BJ (cell line): Measurements from ENCODE around the gene SARM1. TPM values are rescaled to one million over a fixed set of nuclear protein-coding genes. Genes with fewer than 3 reads are reported as not detected.
A peak's percentile ranks its signal among the peaks of the same experiment; 100 is the strongest.

Source experiments
- CTCF ChIA-PET: fragments of 350-600 bp; formaldehyde crosslinking; extraction: SDS; loops from one replicate; lab custom pipeline; 2021; ENCODE audit warnings: antibody characterized with exemption, inconsistent platforms; lab: Yijun Ruan, JAX
- POLR2A ChIA-PET: fragments of 300-600 bp; sonication (Branson Sonifier 250); formaldehyde crosslinking; extraction: SDS; loops from one replicate; lab custom pipeline; 2021; ENCODE audit warnings: antibody characterized with exemption; lab: Charles Lee
- DNase-seq: peaks from one replicate; pipeline ENCODE4 v3.0.0-alpha.2; 2011; ENCODE audit warnings: low read depth
- H3K27me3 ChIP-seq: 2 replicates; pipeline ENCODE4 v1.6.0; 2011; ENCODE audit warnings: low read length; ENCODE audit not compliant: control insufficient read depth, insufficient read depth
- H3K36me3 ChIP-seq: 2 replicates; pipeline ENCODE4 v1.5.1; 2011; ENCODE audit warnings: low read length; ENCODE audit not compliant: control insufficient read depth, insufficient read depth
- H3K4me3 ChIP-seq: 2 replicates; pipeline ENCODE4 v1.5.1; 2011; ENCODE audit warnings: low read depth, mild to moderate bottlenecking, control low read depth, low read length
- CTCF ChIP-seq: IDR thresholded peaks from 2 replicates; pipeline ENCODE4 v1.5.1; 2011; ENCODE audit warnings: low read depth, mild to moderate bottlenecking, control low read depth, inconsistent platforms, low read length, moderate library complexity; ENCODE audit not compliant: insufficient read depth
- polyA plus RNA-seq: library from polyadenylated mRNA; depleted of rRNA; stranded (reverse); fragments of >200 nt; gene quantifications from 2 replicates; pipeline ENCODE4 v1.2.3, GENCODE V29; 2011

The SARM1 gene
- polyA plus RNA-seq, 1 experiment, result 13.4 TPM

- H3K36me3 ChIP-seq, result peaks cover 41% of the 10 kb centered on the region
- no peak overlapping the region for H3K4me3 ChIP-seq
- no peaks in the 10 kb centered on the region for H3K27me3 ChIP-seq
- ChIA-PET CTCF (interaction anchor here (1.3 kb wide), 1 partner anchor 544 kb away, joined by 3 read pairs; no protein-coding TSS in a partner anchor), POLR2A (interaction anchor here (0.6 kb wide), 1 partner anchor 143 kb away, joined by 6 read pairs; no protein-coding TSS in a partner anchor)
- DNase-seq, result no peak
- no peak for TF ChIP-seq CTCF
Observed at GRCh38 chr17:28348979-28349378, 22.5 kb upstream of the SARM1 start.

- no peak for TF ChIP-seq CTCF
- ChIA-PET CTCF (interaction anchor here (0.8 kb wide), 1 partner anchor 164 kb away, joined by 3 read pairs; no protein-coding TSS in a partner anchor), POLR2A (no interaction called here)
- Histone ChIP-seq H3K27me3 (no peaks in the 10 kb centered on the region), H3K36me3 (peaks cover 36% of the 10 kb centered on the region), H3K4me3 (no peak overlapping the region)
- no peak for DNase-seq
Observed at GRCh38 chr17:28350271-28350670, 21.2 kb upstream of the SARM1 start.

GRCh38 chr17:28357061-28357900 lies 14.2 kb upstream of the SARM1 start, which contains the start of gene POLDIP2:
Gene POLDIP2 (minus strand): TSS chr17:28357527. CDS start chr17:28357448, 79 bp downstream.
- H3K27me3 ChIP-seq, result no peaks in the 10 kb centered on the region
- H3K36me3 ChIP-seq, result peaks cover 24% of the 10 kb centered on the region
- peak within 1 kb of the TSS; percentile 93 for H3K4me3 ChIP-seq
- DNase-seq, result peak; percentile 57
- TF ChIP-seq CTCF, result no peak
- POLR2A ChIA-PET, result interaction anchor here (0.6 to 1.2 kb wide), 5 partner anchors 10 to 556 kb away, joined by 3 to 5 read pairs (median 3); partner anchors contain the start of gene TNFAIP1
- CTCF ChIA-PET, result interaction anchor here (0.6 to 1.4 kb wide), 5 partner anchors 10 to 562 kb away, joined by 3 to 5 read pairs (median 4); partner anchors contain the start of gene VTN

- no peak for DNase-seq
- CTCF ChIA-PET, result interaction anchor here (0.6 to 1.4 kb wide), 5 partner anchors 10 to 562 kb away, joined by 3 to 5 read pairs (median 4); partner anchors contain the start of gene VTN
- POLR2A ChIA-PET, result interaction anchor here (0.6 to 1.2 kb wide), 5 partner anchors 11 to 556 kb away, joined by 3 to 5 read pairs (median 3); partner anchors contain the start of gene TNFAIP1
- Histone ChIP-seq H3K27me3 (no peaks in the 10 kb centered on the region), H3K36me3 (peaks cover 27% of the 10 kb centered on the region), H3K4me3 (peak overlapping the region; percentile 93)
- TF ChIP-seq CTCF, result no peak
Observed at GRCh38 chr17:28357901-28358197, 13.6 kb upstream of the SARM1 start.

GRCh38 chr17:28363186-28363585 lies 8.3 kb upstream of the SARM1 start:
- POLR2A ChIA-PET, result no interaction called here
- DNase-seq, result no peak
- TF ChIP-seq CTCF, result no peak
- CTCF ChIA-PET, result no interaction called here
- H3K4me3 ChIP-seq, result no peak overlapping the region
- peaks cover 21% of the 10 kb centered on the region for H3K36me3 ChIP-seq
- H3K27me3 ChIP-seq, result no peaks in the 10 kb centered on the region
